ENCODE results near the gene GOPC.

DNA sequence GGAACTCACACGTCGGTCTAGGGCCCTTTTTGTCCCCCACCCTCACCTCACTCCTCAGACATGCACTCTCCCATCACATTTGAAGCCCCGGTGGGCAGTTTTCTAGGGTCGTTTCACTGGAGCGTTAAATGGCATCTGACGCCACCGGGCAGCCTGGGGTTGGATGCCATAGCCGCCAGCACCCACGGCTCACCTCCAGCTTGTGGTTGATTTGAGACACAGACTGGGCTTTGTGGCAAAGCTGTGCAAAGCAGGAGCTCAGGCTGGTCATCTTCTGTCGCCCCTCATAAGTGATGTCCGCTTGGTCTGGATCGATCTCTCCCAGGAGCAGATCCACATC, 530 bp downstream of the GOPC start:
- TF ChIP-seq POLR2A (IDR thresholded peaks at IDR 0.05; ENCODE audit: low read length) (no peak), GATA1 (IDR thresholded peaks at IDR 0.05; ENCODE audit: low read depth, low read length) (no peak)

Measured in erythroblast (primary cell).